GM12872 (cell line): ENCODE results near the gene PTPRT.

Experiments used
- CTCF ChIP-seq: IDR thresholded peaks from 3 replicates; pipeline ENCODE4 v1.5.1; 2011; ENCODE audit warnings: low read depth, mild to moderate bottlenecking, low read length, moderate library complexity; ENCODE audit not compliant: insufficient read depth

Gene PTPRT

GRCh38 chr20:42152575-42152974 is 1037.1 kb downstream of the PTPRT start:
- no peak for TF ChIP-seq CTCF

- TF ChIP-seq CTCF: no peak
Measured at GRCh38 chr20:42150230-42150629, 1039.5 kb downstream of the PTPRT start.

- TF ChIP-seq CTCF: no peak
Measured at GRCh38 chr20:42138729-42139128, 1051.0 kb downstream of the PTPRT start.

GRCh38 chr20:42134265-42135098 is 1055.2 kb downstream of the PTPRT start:
- TF ChIP-seq CTCF: no peak

GRCh38 chr20:42130810-42131596 is 1058.7 kb downstream of the PTPRT start:
- TF ChIP-seq CTCF: no peak

GRCh38 chr20:42125426-42125825 is 1064.3 kb downstream of the PTPRT start:
- no peak for TF ChIP-seq CTCF

GRCh38 chr20:42123981-42124473 is 1065.7 kb downstream of the PTPRT start:
- no peak for TF ChIP-seq CTCF
